Trophoblast cell (in vitro differentiated cells and primary cell): Measurements from ENCODE around the gene ANKRD28.
"Not testable (repeated sequence)": the region's sequence is repeated elsewhere in the genome, so short reads cannot be mapped to it uniquely, and the experiment has no call there.

Experiments used
- DNase-seq, 2 donors: peaks; one replicate each; pipeline ENCODE4 v3.0.0-alpha.2; 2016
- H2AFZ ChIP-seq: 2 replicates; pipeline ENCODE4 v1.6.1; 2013; ENCODE audit warnings: low read length, moderate library complexity, mild to moderate bottlenecking; ENCODE audit not compliant: insufficient read depth, poor library complexity
- H2AK5ac ChIP-seq: 2 replicates; pipeline ENCODE4 v1.6.1; 2013; ENCODE audit warnings: mild to moderate bottlenecking, low read length
- H2BK120ac ChIP-seq: 2 replicates; pipeline ENCODE4 v1.6.1; 2013; ENCODE audit warnings: low read length, mild to moderate bottlenecking, moderate library complexity; ENCODE audit not compliant: insufficient read depth, poor library complexity
- H2BK12ac ChIP-seq: 2 replicates; pipeline ENCODE4 v1.6.1; 2013; ENCODE audit warnings: mild to moderate bottlenecking, low read length, moderate library complexity
- H2BK5ac ChIP-seq: 2 replicates; pipeline ENCODE4 v1.6.1; 2013; ENCODE audit warnings: low read length, low read depth, moderate library complexity, mild to moderate bottlenecking; ENCODE audit not compliant: poor library complexity
- H3K14ac ChIP-seq: 2 replicates; pipeline ENCODE4 v1.6.1; 2013; ENCODE audit warnings: mild to moderate bottlenecking, low read length
- H3K18ac ChIP-seq: 2 replicates; pipeline ENCODE4 v1.6.1; 2013; ENCODE audit warnings: mild to moderate bottlenecking, low read length
- H3K23ac ChIP-seq: 2 replicates; pipeline ENCODE4 v1.6.1; 2013; ENCODE audit warnings: low read length
- H3K27ac ChIP-seq: 2 replicates; pipeline ENCODE4 v1.5.1; 2013; ENCODE audit warnings: low read depth, mild to moderate bottlenecking, inconsistent platforms, low read length, moderate library complexity
- H3K27me3 ChIP-seq: 2 replicates; pipeline ENCODE4 v1.6.1; 2013; ENCODE audit warnings: inconsistent platforms, mild to moderate bottlenecking, low read length, moderate library complexity; ENCODE audit not compliant: insufficient read depth
- H3K36me3 ChIP-seq, 2 experiments: 1 replicate in 1 of 2; 2 replicates in 1 of 2; pipeline ENCODE4 v1.6.1; 2013; ENCODE audit warnings: low read length in 2 of 2, mild to moderate bottlenecking in 2 of 2, moderate library complexity in 1 of 2; ENCODE audit not compliant: insufficient read depth in 2 of 2, control insufficient read depth in 1 of 2
- H3K4ac ChIP-seq: 2 replicates; pipeline ENCODE4 v1.6.1; 2013; ENCODE audit warnings: low read depth, mild to moderate bottlenecking, low read length, moderate library complexity
- H3K4me1 ChIP-seq, 2 experiments: 1 replicate in 1 of 2; 2 replicates in 1 of 2; pipeline ENCODE4 v1.6.1; 2013; ENCODE audit warnings: low read length in 2 of 2, mild to moderate bottlenecking in 2 of 2, moderate library complexity in 1 of 2; ENCODE audit not compliant: insufficient read depth in 2 of 2, control insufficient read depth in 1 of 2
- H3K4me2 ChIP-seq: 2 replicates; pipeline ENCODE4 v1.6.1; 2013; ENCODE audit warnings: inconsistent platforms, mild to moderate bottlenecking, low read length, moderate library complexity
- H3K4me3 ChIP-seq: 2 replicates; pipeline ENCODE4 v1.5.1; 2013; ENCODE audit warnings: mild to moderate bottlenecking, low read depth, low read length, inconsistent platforms
- H3K79me1 ChIP-seq: one replicate; pipeline ENCODE4 v1.6.1; 2013; ENCODE audit warnings: low read length
- H3K79me2 ChIP-seq: 2 replicates; pipeline ENCODE4 v1.6.1; 2013; ENCODE audit warnings: low read length, mild to moderate bottlenecking; ENCODE audit not compliant: control insufficient read depth, insufficient read depth, poor library complexity
- H3K9ac ChIP-seq: 2 replicates; pipeline ENCODE4 v1.6.1; 2013; ENCODE audit warnings: mild to moderate bottlenecking, low read length
- H3K9me3 ChIP-seq: 2 replicates; pipeline ENCODE4 v1.6.1; 2013; ENCODE audit warnings: low read depth, mild to moderate bottlenecking, control low read depth, inconsistent platforms, low read length; ENCODE audit not compliant: insufficient read depth
- H4K12ac ChIP-seq: 2 replicates; pipeline ENCODE4 v1.6.1; 2013; ENCODE audit warnings: low read depth, mild to moderate bottlenecking, low read length, moderate library complexity
- H4K8ac ChIP-seq: 2 replicates; pipeline ENCODE4 v1.6.1; 2013; ENCODE audit warnings: low read depth, mild to moderate bottlenecking, low read length, moderate library complexity
- H4K91ac ChIP-seq: one replicate; pipeline ENCODE4 v1.6.1; 2013; ENCODE audit warnings: low read depth, mild to moderate bottlenecking, low read length, moderate library complexity
- WGBS: extraction: QIAGEN DNeasy Blood & Tissue Kit; methylation state at CpG from one replicate; pipeline ENCODE4 v1.1.7; 2013; ENCODE audit warnings: missing lambda C conversion rate; ENCODE audit not compliant: insufficient read length, insufficient coverage; ENCODE audit errors: extremely low coverage; 5-methylcytosine and 5-hydroxymethylcytosine counted together

ANKRD28 gene

GRCh38 chr3:15781131-15781530, 16.6 kb downstream of the ANKRD28 start:
- no peaks in the 10 kb centered on the region for H3K79me2 ChIP-seq
- no peak overlapping the region for H4K91ac ChIP-seq
- H3K4me3 ChIP-seq, result no peak overlapping the region

DNA sequence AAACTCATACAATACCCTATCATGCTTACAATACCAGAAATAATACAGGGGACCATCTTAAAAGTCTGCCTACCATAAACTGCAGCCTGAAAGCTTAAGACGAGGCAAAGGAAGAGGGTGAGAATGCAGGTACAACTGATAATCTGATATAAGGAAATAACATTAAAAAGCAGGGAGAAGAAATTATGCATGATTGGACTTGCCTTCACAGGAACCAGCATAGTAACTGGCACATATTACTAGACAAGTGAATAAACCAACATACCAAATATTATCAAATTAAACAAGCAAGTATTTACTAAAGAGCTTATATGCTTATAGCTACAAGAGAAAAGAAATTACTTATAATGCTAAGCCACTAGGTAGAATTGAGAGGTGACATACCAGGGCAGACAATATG, 18.7 kb downstream of the ANKRD28 start:
- H3K14ac ChIP-seq, result no peak overlapping the region
- H3K9me3 ChIP-seq, result no peaks in the 10 kb centered on the region
- H2BK12ac ChIP-seq, result no peak overlapping the region
- no peak overlapping the region for H4K8ac ChIP-seq
- H4K12ac ChIP-seq, result no peak overlapping the region
- no CpG with 5 or more reads among the region's 1 CpG for WGBS
- no peaks in the 10 kb centered on the region for H3K27me3 ChIP-seq
- no peak for DNase-seq
- H3K18ac ChIP-seq, result no peak overlapping the region
- no peak overlapping the region for H4K91ac ChIP-seq
- H2AK5ac ChIP-seq, result no peak overlapping the region
- H2AFZ ChIP-seq, result no peak overlapping the region
- no peaks in the 10 kb centered on the region for H3K79me1 ChIP-seq
- H3K4me3 ChIP-seq, result no peak overlapping the region
- H2BK5ac ChIP-seq, result no peak overlapping the region
- H3K79me2 ChIP-seq, result no peaks in the 10 kb centered on the region
- no peak overlapping the region for H3K27ac ChIP-seq
- H3K4ac ChIP-seq, result no peak overlapping the region
- H3K36me3 ChIP-seq, result no peaks in the 10 kb centered on the region
- H3K23ac ChIP-seq, result no peak overlapping the region
- no peak overlapping the region for H2BK120ac ChIP-seq
- no peaks in the 10 kb centered on the region for H3K4me1 ChIP-seq
- no peak overlapping the region for H3K4me2 ChIP-seq
- no peak overlapping the region for H3K9ac ChIP-seq

More at GRCh38 chr3:15781131-15781530, 16.6 kb downstream of the ANKRD28 start:
- Histone ChIP-seq H2BK12ac (no peak overlapping the region), H4K12ac (no peak overlapping the region), H2BK120ac (no peak overlapping the region), H3K9ac (no peak overlapping the region), H3K23ac (no peak overlapping the region), H3K4me2 (no peak overlapping the region), H3K27me3 (no peaks in the 10 kb centered on the region), H3K36me3 (no peaks in the 10 kb centered on the region), H2AK5ac (no peak overlapping the region), H3K4me1 (no peaks in the 10 kb centered on the region), H3K9me3 (no peaks in the 10 kb centered on the region), H3K4ac (no peak overlapping the region), H3K18ac (no peak overlapping the region), H3K79me1 (no peaks in the 10 kb centered on the region), H2AFZ (no peak overlapping the region), H3K27ac (no peak overlapping the region), H4K8ac (no peak overlapping the region), H2BK5ac (no peak overlapping the region), H3K14ac (no peak overlapping the region)
- DNase-seq, result no peak

GRCh38 chr3:15778332-15778858, 19.4 kb downstream of the ANKRD28 start:
- Histone ChIP-seq H3K23ac (no peak overlapping the region), H3K4me1 (no peaks in the 10 kb centered on the region), H2BK5ac (no peak overlapping the region), H2AFZ (no peak overlapping the region), H3K36me3 (no peaks in the 10 kb centered on the region), H3K4me2 (no peak overlapping the region), H3K27me3 (no peaks in the 10 kb centered on the region), H2BK12ac (no peak overlapping the region), H2AK5ac (no peak overlapping the region), H3K79me1 (no peaks in the 10 kb centered on the region), H3K4ac (no peak overlapping the region), H2BK120ac (no peak overlapping the region), H3K18ac (no peak overlapping the region), H3K4me3 (no peak overlapping the region), H3K14ac (no peak overlapping the region), H3K9me3 (no peaks in the 10 kb centered on the region), H3K79me2 (no peaks in the 10 kb centered on the region), H4K8ac (no peak overlapping the region), H4K12ac (no peak overlapping the region), H3K27ac (no peak overlapping the region), H3K9ac (no peak overlapping the region), H4K91ac (no peak overlapping the region)
- no CpG with 5 or more reads among the region's 2 CpGs for WGBS
- DNase-seq, result no peak

DNA sequence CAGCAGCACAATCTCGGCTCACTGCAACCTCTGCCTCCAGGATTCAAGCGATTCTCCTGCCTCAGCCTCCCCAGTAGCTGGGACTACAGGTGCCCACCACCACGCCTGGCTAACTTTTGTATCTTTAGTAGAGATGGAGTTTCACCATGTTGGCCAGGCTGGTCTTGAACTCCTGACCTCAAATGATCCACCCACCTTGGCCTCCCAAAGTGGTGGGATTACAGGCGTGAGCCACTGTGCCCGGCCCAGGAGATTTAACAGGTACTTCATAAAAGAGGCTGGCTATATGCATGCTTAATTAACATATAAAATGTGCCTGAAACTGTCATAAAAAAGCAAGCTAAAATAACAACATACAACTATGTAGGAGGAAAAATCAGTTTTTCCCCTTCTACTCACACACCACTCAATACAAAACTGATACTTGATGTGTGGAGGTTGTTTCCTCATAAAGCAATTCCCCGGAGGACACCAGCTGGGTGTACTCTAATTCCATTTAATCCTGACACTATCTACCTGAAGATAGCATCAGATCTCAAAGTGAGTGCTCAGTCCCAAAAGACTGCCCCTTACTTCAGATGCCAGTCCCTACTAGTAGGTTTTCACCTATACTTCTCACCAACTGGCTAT, 22.7 kb downstream of the ANKRD28 start:
- H3K79me2 ChIP-seq, H3K27me3 ChIP-seq, H3K4me2 ChIP-seq, H3K4me3 ChIP-seq, H3K27ac ChIP-seq, H3K4me1 ChIP-seq, H3K36me3 ChIP-seq, H3K9ac ChIP-seq, H4K12ac ChIP-seq, H3K18ac ChIP-seq, H3K79me1 ChIP-seq, H3K9me3 ChIP-seq, DNase-seq, H2BK12ac ChIP-seq, H4K8ac ChIP-seq, H2AFZ ChIP-seq, H4K91ac ChIP-seq, H3K14ac ChIP-seq, H2BK5ac ChIP-seq, H3K23ac ChIP-seq, H2AK5ac ChIP-seq, H3K4ac ChIP-seq, H2BK120ac ChIP-seq: not testable (repeated sequence)
- WGBS, result no CpG with 5 or more reads among the region's 6 CpGs
